AG09309 (cell line): ENCODE results near the gene LAIR2.

Experiments
- DNase-seq: peaks from one replicate; pipeline ENCODE4 v3.0.0-alpha.2; 2010; ENCODE audit warnings: low read depth
- H3K4me3 ChIP-seq: 2 replicates; pipeline ENCODE4 v1.5.1; 2011; ENCODE audit warnings: mild to moderate bottlenecking, low read depth, low read length, moderate library complexity; ENCODE audit not compliant: control insufficient read depth
- CTCF ChIP-seq: IDR thresholded peaks from 2 replicates; pipeline ENCODE4 v1.5.1; 2011; ENCODE audit warnings: mild to moderate bottlenecking, low read depth, low read length, inconsistent platforms; ENCODE audit not compliant: insufficient read depth, control insufficient read depth; ENCODE audit errors: missing control alignments

LAIR2 gene

GRCh38 chr19:54473892-54474372, 28.7 kb upstream of the LAIR2 start:
- peak overlapping the region; percentile 51 for H3K4me3 ChIP-seq
- no peak for DNase-seq
- TF ChIP-seq CTCF, result no peak

- no peak for TF ChIP-seq CTCF
- DNase-seq, result no peak
- H3K4me3 ChIP-seq, result no peak overlapping the region
Measured at GRCh38 chr19:54475706-54476105, 26.9 kb upstream of the LAIR2 start.

GRCh38 chr19:54477650-54478049, 25.0 kb upstream of the LAIR2 start:
- H3K4me3 ChIP-seq, result no peak overlapping the region
- no peak for TF ChIP-seq CTCF
- DNase-seq, result no peak

GRCh38 chr19:54478677-54479266, 23.9 kb upstream of the LAIR2 start:
- no peak overlapping the region for H3K4me3 ChIP-seq
- DNase-seq, result no peak
- peak; percentile 67 for TF ChIP-seq CTCF

- no peak for DNase-seq
- H3K4me3 ChIP-seq, result no peak overlapping the region
- TF ChIP-seq CTCF, result no peak
Measured at GRCh38 chr19:54480051-54480450, 22.6 kb upstream of the LAIR2 start.

GRCh38 chr19:54481326-54481930, 21.2 kb upstream of the LAIR2 start:
- no peak for DNase-seq
- H3K4me3 ChIP-seq, result no peak overlapping the region
- TF ChIP-seq CTCF, result peak; percentile 81
